GM10266 (cell line): ENCODE results near the gene CRTAC1.

Source experiments
- DNase-seq: peaks from one replicate; pipeline ENCODE4 v3.0.0; 2012; ENCODE audit errors: extremely low spot score
- TF ChIP-seq, protein P1 (sequence below): IDR thresholded peaks from 2 replicates; pipeline ENCODE4 v1.5.1; 2012; ENCODE audit warnings: mild to moderate bottlenecking, low read depth; ENCODE audit not compliant: control insufficient read depth, insufficient read depth; ENCODE audit errors: missing control alignments

The CRTAC1 gene

DNA sequence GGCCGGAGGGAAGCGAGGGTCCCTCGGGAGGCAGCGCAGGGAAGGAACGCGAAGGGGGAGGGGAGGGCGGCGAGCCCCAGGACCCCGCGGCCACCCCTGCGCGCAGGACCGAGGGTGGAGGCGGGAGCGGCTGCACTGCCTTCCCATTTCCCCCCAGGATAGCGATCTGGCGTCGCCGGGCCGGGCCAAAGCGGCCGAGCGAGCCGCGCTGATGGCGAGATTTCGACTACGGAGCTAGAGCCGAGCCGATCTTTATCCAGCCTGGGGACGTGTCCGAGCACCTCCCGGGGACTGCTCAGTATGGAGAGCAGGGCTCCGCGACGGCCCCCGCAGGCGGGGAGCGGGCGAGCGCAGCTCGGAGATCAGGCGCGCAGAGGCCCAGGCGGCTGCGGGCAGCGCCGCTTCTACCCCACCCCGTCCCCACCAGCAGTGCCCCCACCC, 590 bp upstream of the CRTAC1 start:
- TF ChIP-seq, protein P1, sequence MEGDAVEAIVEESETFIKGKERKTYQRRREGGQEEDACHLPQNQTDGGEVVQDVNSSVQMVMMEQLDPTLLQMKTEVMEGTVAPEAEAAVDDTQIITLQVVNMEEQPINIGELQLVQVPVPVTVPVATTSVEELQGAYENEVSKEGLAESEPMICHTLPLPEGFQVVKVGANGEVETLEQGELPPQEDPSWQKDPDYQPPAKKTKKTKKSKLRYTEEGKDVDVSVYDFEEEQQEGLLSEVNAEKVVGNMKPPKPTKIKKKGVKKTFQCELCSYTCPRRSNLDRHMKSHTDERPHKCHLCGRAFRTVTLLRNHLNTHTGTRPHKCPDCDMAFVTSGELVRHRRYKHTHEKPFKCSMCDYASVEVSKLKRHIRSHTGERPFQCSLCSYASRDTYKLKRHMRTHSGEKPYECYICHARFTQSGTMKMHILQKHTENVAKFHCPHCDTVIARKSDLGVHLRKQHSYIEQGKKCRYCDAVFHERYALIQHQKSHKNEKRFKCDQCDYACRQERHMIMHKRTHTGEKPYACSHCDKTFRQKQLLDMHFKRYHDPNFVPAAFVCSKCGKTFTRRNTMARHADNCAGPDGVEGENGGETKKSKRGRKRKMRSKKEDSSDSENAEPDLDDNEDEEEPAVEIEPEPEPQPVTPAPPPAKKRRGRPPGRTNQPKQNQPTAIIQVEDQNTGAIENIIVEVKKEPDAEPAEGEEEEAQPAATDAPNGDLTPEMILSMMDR, result no peak
- DNase-seq, result no peak

DNA sequence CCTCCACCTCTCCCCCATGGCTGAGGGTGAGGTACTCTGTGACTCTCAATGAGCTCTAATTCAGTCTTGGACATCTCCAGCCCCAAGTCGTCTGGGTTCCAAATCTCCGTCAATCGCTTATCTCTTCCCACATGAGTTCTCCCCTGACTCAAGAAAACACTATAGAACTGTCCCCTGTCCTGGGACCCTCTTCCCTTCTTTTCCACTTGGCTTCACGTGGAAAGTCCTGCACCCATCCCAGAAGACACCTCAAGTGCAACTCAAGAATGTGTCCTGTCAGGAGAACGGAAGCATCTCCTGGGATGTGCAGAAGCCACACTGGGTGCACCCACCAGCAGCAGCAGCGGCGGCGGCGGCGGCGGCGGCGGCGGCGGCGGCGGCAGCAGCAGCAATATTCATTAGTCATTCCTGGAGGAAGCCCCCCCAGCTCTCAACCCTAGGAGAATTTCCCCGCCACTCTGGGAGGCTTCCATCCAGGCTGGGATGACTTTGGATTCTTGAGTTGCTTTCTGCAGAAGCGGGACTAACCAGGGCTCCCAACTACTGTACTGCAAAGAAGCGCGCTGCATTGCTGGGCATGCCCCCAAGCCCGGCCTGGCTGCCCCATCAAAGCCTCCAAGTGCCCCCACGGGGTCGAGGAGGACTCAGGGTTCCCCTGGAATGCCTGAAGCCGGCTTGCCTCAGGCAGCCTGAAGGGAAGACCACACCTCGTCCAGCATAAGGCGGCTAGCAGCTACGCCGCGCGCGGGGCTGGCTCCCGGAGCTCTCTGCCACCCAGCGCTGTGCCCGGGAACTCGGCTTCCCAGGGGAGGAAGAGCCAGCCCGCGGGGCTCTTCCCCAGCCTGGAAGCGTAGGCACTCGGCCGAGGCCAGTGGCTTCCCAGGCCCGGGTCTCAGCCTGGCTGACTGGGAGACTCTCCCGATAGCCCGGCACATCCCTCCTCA, 1.0 kb downstream of the CRTAC1 start:
- DNase-seq, result peak; percentile 42
- TF ChIP-seq, protein P1, result no peak

DNA sequence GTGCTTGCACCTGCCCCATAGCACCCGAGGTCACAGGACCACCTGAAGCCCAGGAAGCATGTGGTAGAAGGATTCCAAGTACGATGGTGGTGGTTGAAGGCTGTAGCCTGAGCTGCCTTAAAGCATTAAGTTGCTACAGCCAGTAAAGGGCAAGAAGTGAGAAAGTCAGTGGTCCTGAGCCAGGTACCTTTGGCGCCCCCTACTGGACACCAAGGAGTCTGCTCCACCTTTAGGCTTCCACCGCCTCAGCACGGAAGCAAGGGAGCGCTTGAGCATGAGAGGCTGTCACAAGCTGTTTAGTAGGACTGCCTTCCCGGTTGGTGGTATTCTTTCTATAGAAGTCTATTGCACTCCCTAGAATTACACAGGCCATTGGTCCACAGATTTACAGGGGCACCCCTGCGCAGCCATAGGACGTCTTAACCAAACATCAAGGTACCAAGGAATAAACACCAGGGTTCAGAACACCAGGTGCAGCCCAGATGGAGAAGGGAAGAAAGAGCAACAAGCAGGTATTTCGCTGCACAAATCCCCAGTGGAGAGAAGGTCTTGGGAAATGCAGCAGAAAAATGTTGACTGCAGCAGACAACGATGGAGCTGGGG, 2.2 kb downstream of the CRTAC1 start:
- TF ChIP-seq, protein P1, result peak; percentile 87
- peak; percentile 88 for DNase-seq

DNA sequence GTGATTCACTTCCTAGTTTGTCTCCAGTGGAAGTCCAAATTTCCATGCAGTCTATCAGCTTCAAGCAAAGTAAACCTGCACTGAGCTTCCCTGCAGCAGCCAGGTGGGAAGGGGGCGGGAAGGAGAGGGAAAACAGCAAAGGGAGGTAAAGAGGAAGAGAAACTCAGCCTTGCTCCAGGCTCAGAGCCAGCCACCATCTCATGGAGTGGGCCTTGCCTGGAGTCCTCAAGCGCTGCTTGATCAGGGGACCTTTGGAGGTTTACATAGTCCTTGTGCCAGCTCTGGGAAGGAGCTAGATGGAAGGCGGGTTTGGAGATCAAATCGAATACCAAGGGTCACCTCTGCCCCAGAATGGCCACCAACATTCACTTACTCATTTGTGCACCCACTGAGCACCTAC, 7.4 kb downstream of the CRTAC1 start:
- TF ChIP-seq, protein P1, result no peak
- DNase-seq, result no peak

DNA sequence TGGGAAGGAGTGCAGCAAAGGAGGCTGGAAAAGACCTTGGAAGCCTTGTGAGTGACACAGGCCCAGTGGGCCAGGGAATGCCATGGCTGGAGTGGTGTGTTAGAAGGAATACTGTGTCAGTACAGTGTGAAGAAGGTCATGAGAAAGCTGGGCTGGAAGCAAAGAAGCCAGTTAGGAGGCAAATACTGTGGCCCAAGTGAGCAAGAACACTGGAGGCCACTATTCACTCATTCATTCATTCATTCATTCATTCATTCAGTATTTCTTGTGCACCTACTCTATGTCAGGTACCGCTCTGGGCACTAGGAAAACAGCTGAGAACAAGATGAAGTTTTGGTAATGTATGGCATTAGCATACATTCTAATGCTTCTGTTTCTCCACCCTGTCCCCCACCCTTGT, 9.6 kb downstream of the CRTAC1 start:
- TF ChIP-seq, protein P1, result no peak
- DNase-seq, result no peak

DNA sequence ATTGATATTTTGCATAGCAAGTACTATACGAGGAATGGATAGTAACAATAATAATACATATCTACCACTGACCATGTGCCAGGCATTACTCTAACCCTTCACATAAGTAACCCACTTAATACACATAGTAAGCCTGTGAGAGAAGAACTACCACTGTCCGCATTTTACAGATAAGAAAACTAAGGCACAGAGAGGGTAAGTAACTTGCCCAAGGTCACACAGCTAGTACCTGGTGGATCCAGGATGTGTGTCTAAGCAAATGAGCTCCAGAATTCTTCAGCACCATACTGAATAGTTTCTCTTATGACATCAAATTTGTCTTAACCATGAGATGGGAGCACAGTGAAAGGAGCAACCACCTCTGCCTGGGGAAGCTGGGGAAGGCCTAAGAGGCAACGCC, 10.2 kb downstream of the CRTAC1 start:
- DNase-seq, result no peak
- TF ChIP-seq, protein P1, result no peak

DNA sequence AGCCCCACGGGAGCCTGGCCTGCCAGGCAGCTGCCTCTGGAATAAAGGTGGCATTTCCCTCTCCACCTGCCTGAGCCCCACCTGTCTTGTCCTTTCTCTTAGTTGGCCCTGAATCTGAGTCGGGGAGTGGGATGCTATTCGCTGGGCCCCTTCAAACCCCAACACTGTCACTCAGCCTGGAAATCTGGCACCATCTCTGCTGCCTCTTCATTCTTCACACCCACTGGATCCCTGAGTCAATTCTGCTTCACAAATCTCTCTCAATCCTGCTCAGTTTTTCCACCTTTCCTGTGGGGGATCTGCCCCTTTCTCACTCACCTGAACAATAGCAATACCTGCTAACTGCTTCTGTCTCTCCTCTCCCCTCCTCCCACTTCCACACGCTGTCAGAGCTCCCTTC, 10.6 kb downstream of the CRTAC1 start:
- no peak for DNase-seq
- TF ChIP-seq, protein P1, result no peak
